22Rv1 (cell line): ENCODE data around the gene ADGRG6.

ENCODE experiments used
- ZFX ChIP-seq: fragments of 450-650 bp; IDR thresholded peaks from 2 replicates; pipeline ENCODE4 v1.6.1; 2017; ENCODE audit warnings: antibody characterized with exemption, borderline replicate concordance
- TF ChIP-seq, protein P1 (sequence below): fragments of 450-650 bp; IDR thresholded peaks from 2 replicates; pipeline ENCODE4 v1.5.1; 2017; ENCODE audit warnings: mild to moderate bottlenecking

DNA sequence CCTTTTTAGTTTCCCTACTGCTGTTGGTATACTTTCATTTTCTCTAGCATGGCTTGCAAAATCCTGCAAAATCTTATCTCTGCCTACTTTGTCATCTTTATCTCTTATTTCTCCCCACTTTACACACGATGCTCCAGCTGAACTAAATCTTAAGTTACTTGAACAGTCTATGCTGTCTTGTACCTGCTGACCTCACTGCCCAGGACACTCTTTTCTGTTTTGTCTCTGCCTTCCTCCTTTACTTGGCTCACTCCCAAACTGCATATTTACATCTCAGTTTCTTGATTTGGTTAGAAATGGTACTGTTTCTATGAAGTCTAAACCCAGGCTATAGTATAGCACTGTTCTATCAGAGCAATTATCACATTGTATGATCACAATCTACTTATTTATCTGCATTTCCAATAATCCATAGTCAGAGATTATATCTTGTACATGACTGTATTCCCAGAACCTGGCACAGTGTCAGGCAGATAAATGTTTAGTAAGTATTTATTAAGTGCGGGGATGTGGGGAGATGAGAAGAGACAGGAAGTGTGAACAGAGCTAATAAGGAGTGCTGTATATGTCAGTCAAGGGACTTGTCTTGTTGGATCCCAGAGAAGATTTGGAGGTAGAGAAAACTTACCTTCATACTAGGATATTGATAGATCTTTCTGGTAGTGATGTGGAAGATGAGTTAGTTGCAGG lies 57.6 kb downstream of the ADGRG6 start:
- TF ChIP-seq, protein P1, sequence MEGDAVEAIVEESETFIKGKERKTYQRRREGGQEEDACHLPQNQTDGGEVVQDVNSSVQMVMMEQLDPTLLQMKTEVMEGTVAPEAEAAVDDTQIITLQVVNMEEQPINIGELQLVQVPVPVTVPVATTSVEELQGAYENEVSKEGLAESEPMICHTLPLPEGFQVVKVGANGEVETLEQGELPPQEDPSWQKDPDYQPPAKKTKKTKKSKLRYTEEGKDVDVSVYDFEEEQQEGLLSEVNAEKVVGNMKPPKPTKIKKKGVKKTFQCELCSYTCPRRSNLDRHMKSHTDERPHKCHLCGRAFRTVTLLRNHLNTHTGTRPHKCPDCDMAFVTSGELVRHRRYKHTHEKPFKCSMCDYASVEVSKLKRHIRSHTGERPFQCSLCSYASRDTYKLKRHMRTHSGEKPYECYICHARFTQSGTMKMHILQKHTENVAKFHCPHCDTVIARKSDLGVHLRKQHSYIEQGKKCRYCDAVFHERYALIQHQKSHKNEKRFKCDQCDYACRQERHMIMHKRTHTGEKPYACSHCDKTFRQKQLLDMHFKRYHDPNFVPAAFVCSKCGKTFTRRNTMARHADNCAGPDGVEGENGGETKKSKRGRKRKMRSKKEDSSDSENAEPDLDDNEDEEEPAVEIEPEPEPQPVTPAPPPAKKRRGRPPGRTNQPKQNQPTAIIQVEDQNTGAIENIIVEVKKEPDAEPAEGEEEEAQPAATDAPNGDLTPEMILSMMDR = no peak
- no peak for TF ChIP-seq ZFX
